ENCODE measurements around the gene IQSEC1.

The IQSEC1 gene

GRCh38 chr3:12948891-12949711 lies 124.1 kb downstream of the IQSEC1 start:
- Histone ChIP-seq H3K9me3 (ENCODE audit: insufficient read depth, low read length) (no peaks in the 10 kb centered on the region), H3K36me3 (ENCODE audit: low read length) (no peaks in the 10 kb centered on the region), H3K4me2 (ENCODE audit: low read depth, low read length, poor library complexity, severe bottlenecking) (no peak overlapping the region), H3K4me3 (ENCODE audit: insufficient read depth, low read length, poor library complexity, severe bottlenecking) (no peak overlapping the region), H3F3A (ENCODE audit: insufficient read depth) (no peaks in the 10 kb centered on the region), H2AFZ (ENCODE audit: low read depth, low read length, severe bottlenecking) (no peak overlapping the region), H3K27ac (ENCODE audit: low read depth, low read length) (no peak overlapping the region), H3K79me2 (ENCODE audit: insufficient read depth, low read length) (no peaks in the 10 kb centered on the region), H4K20me1 (ENCODE audit: low read depth, low read length) (no peaks in the 10 kb centered on the region), H3K27me3 (ENCODE audit: low read length) (no peaks in the 10 kb centered on the region), H3K9ac (ENCODE audit: low read length) (no peak overlapping the region), H3K9me2 (replicated peaks; ENCODE audit: insufficient read depth, low read length) (no peaks in the 10 kb centered on the region)
- no peak for TF ChIP-seq CTCF (IDR thresholded peaks at IDR 0.05; ENCODE audit: insufficient read depth, low read length, poor library complexity, severe bottlenecking)
- TF ChIP-seq EZH2phosphoT487 (conservative IDR thresholded peaks at IDR 0.05; ENCODE audit: low read length), result no peak

- no peak overlapping the region for H3K4me3 ChIP-seq (ENCODE audit: insufficient read depth, low read length, poor library complexity, severe bottlenecking)
- no peaks in the 10 kb centered on the region for H3K27me3 ChIP-seq (ENCODE audit: low read length)
- no peaks in the 10 kb centered on the region for H3F3A ChIP-seq (ENCODE audit: insufficient read depth)
- H3K9ac ChIP-seq (ENCODE audit: low read length), result no peak overlapping the region
- no peaks in the 10 kb centered on the region for H3K36me3 ChIP-seq (ENCODE audit: low read length)
- no peak for TF ChIP-seq CTCF (IDR thresholded peaks at IDR 0.05; ENCODE audit: insufficient read depth, low read length, poor library complexity, severe bottlenecking)
- H2AFZ ChIP-seq (ENCODE audit: low read depth, low read length, severe bottlenecking), result no peak overlapping the region
- no peaks in the 10 kb centered on the region for H4K20me1 ChIP-seq (ENCODE audit: low read depth, low read length)
- no peak overlapping the region for H3K4me2 ChIP-seq (ENCODE audit: low read depth, low read length, poor library complexity, severe bottlenecking)
- H3K79me2 ChIP-seq (ENCODE audit: insufficient read depth, low read length), result no peaks in the 10 kb centered on the region
- no peaks in the 10 kb centered on the region for H3K9me2 ChIP-seq (replicated peaks; ENCODE audit: insufficient read depth, low read length)
- H3K27ac ChIP-seq (ENCODE audit: low read depth, low read length), result no peak overlapping the region
- no peaks in the 10 kb centered on the region for H3K9me3 ChIP-seq (ENCODE audit: insufficient read depth, low read length)
Measured at GRCh38 chr3:12948371-12948770, 124.9 kb downstream of the IQSEC1 start.

- Histone ChIP-seq H3K36me3 (ENCODE audit: low read length) (no peaks in the 10 kb centered on the region), H3K27ac (ENCODE audit: low read depth, low read length) (no peak overlapping the region), H3K9me3 (ENCODE audit: insufficient read depth, low read length) (no peaks in the 10 kb centered on the region), H3K27me3 (ENCODE audit: low read length) (no peaks in the 10 kb centered on the region), H2AFZ (ENCODE audit: low read depth, low read length, severe bottlenecking) (no peak overlapping the region), H3K9ac (ENCODE audit: low read length) (no peak overlapping the region), H3K4me2 (ENCODE audit: low read depth, low read length, poor library complexity, severe bottlenecking) (no peak overlapping the region), H3K4me3 (ENCODE audit: insufficient read depth, low read length, poor library complexity, severe bottlenecking) (no peak overlapping the region), H3F3A (ENCODE audit: insufficient read depth) (no peaks in the 10 kb centered on the region), H4K20me1 (ENCODE audit: low read depth, low read length) (no peaks in the 10 kb centered on the region), H3K79me2 (ENCODE audit: insufficient read depth, low read length) (no peaks in the 10 kb centered on the region), H3K9me2 (replicated peaks; ENCODE audit: insufficient read depth, low read length) (no peaks in the 10 kb centered on the region)
- TF ChIP-seq CTCF (IDR thresholded peaks at IDR 0.05; ENCODE audit: insufficient read depth, low read length, poor library complexity, severe bottlenecking) (no peak), EZH2phosphoT487 (conservative IDR thresholded peaks at IDR 0.05; ENCODE audit: low read length) (no peak)
Measured at GRCh38 chr3:12947504-12948369, 125.5 kb downstream of the IQSEC1 start.
